NCI-H2227 (cell line): ENCODE results near the gene WDR54.

Experiments
- DNase-seq: peaks from one replicate; lab custom pipeline; 2025; ENCODE audit not compliant: unreplicated experiment; lab: John Stamatoyannopoulos, UW

The WDR54 gene

GRCh38 chr2:74421221-74421870, at the start of gene WDR54, which contains the start of gene C2orf81:
TSS of gene WDR54 (plus strand) at chr2:74421730. CDS start at chr2:74422154, 424 bp downstream.
TSS of gene C2orf81 (minus strand) at chr2:74421619. CDS start at chr2:74421560, 59 bp downstream.
- DNase-seq: peak; percentile 97

GRCh38 chr2:74372674-74373073, 48.9 kb upstream of the WDR54 start:
- DNase-seq: no peak

GRCh38 chr2:74373221-74373676, 48.3 kb upstream of the WDR54 start:
- DNase-seq: peak; percentile 26

- peak; percentile 21 for DNase-seq
These were observed 47.5 kb upstream of the WDR54 start for GRCh38 chr2:74373985-74374384.

GRCh38 chr2:74374509-74375205, 46.9 kb upstream of the WDR54 start:
- DNase-seq: peak; percentile 93

- no peak for DNase-seq
These were observed 45.7 kb upstream of the WDR54 start for GRCh38 chr2:74375838-74376237.

GRCh38 chr2:74378007-74378406, 43.5 kb upstream of the WDR54 start:
- DNase-seq: no peak

- DNase-seq: peak; percentile 60
These were observed 41.4 kb upstream of the WDR54 start, which contains the start of gene DCTN1 for GRCh38 chr2:74379851-74380789. TSS of gene DCTN1 (minus strand) at chr2:74380311. CDS start at chr2:74380037, 274 bp downstream.

- DNase-seq: no peak
These were observed 39.8 kb upstream of the WDR54 start for GRCh38 chr2:74381751-74382150.

GRCh38 chr2:74383254-74383653, 38.3 kb upstream of the WDR54 start:
- no peak for DNase-seq

GRCh38 chr2:74384051-74384450, 37.5 kb upstream of the WDR54 start:
- DNase-seq: no peak

- DNase-seq: peak; percentile 10
These were observed 36.1 kb upstream of the WDR54 start for GRCh38 chr2:74385396-74385795.

- no peak for DNase-seq
These were observed 34.2 kb upstream of the WDR54 start for GRCh38 chr2:74387346-74387745.

- no peak for DNase-seq
These were observed 30.9 kb upstream of the WDR54 start for GRCh38 chr2:74390606-74391005.

GRCh38 chr2:74391209-74391579, 30.3 kb upstream of the WDR54 start:
- no peak for DNase-seq

- DNase-seq: peak; percentile 96
These were observed 29.7 kb upstream of the WDR54 start for GRCh38 chr2:74391580-74392448.

- no peak for DNase-seq
These were observed 29.1 kb upstream of the WDR54 start for GRCh38 chr2:74392449-74392743.

- no peak for DNase-seq
These were observed 28.0 kb upstream of the WDR54 start for GRCh38 chr2:74393525-74393924.

- DNase-seq: no peak
These were observed 25.4 kb upstream of the WDR54 start for GRCh38 chr2:74396149-74396548.

GRCh38 chr2:74399785-74400184, 21.7 kb upstream of the WDR54 start:
- no peak for DNase-seq

GRCh38 chr2:74401891-74402290, 19.6 kb upstream of the WDR54 start:
- DNase-seq: no peak
